Liver (tissue), 9 donors: ENCODE data around the gene SNRPA. TPM values are rescaled to one million over a fixed set of nuclear protein-coding genes. Genes with fewer than 3 reads are reported as not detected.

Experiments used
- DNase-seq: peaks from one replicate; pipeline ENCODE4 v3.0.0-alpha.2; 2017; ENCODE audit warnings: low spot score
- H3K27ac ChIP-seq, 2 donors: one replicate each; pipeline ENCODE4 v1.7.0; 2013; ENCODE audit warnings: inconsistent platforms in 2 of 2, low read length in 2 of 2, control low read depth in 1 of 2, low read depth in 1 of 2, mild to moderate bottlenecking in 1 of 2
- H3K27me3 ChIP-seq, 4 donors: one replicate each; pipeline versions ENCODE4 v1.6.1 to v1.7.0; 2013; ENCODE audit warnings: low read length in 3 of 4, inconsistent platforms in 1 of 4, mild to moderate bottlenecking in 1 of 4, moderate library complexity in 1 of 4; ENCODE audit not compliant: control insufficient read depth in 4 of 4, insufficient read depth in 4 of 4
- H3K36me3 ChIP-seq, 4 donors: one replicate each; pipeline versions ENCODE4 v1.6.1 to v1.7.0; 2013; ENCODE audit warnings: low read length in 3 of 4, mild to moderate bottlenecking in 3 of 4, low read depth in 1 of 4, moderate library complexity in 1 of 4; ENCODE audit not compliant: control insufficient read depth in 4 of 4, insufficient read depth in 3 of 4
- H3K4me1 ChIP-seq, 4 donors: one replicate each; pipeline versions ENCODE4 v1.6.1 to v1.7.0; 2013; ENCODE audit warnings: low read length in 3 of 4, mild to moderate bottlenecking in 3 of 4, moderate library complexity in 1 of 4; ENCODE audit not compliant: control insufficient read depth in 4 of 4, insufficient read depth in 4 of 4
- H3K4me3 ChIP-seq, 3 donors: one replicate each; pipeline versions ENCODE4 v1.6.1 to v1.7.0; 2013; ENCODE audit warnings: low read length in 3 of 3, control low read depth in 1 of 3, low read depth in 1 of 3, mild to moderate bottlenecking in 1 of 3
- H3K9ac ChIP-seq, 2 donors: one replicate each; pipeline ENCODE4 v1.7.0; 2013; ENCODE audit warnings: low read length in 2 of 2, mild to moderate bottlenecking in 2 of 2, moderate library complexity in 2 of 2, control low read depth in 1 of 2, low read depth in 1 of 2
- H3K9me3 ChIP-seq, 4 donors: one replicate each; pipeline versions ENCODE4 v1.6.1 to v1.7.0; 2013; ENCODE audit warnings: low read length in 3 of 4; ENCODE audit not compliant: control insufficient read depth in 4 of 4
- ATF3 ChIP-seq: IDR thresholded peaks from 2 replicates; pipeline ENCODE4 v1.6.1; 2016; ENCODE audit warnings: antibody characterized with exemption
- EGR1 ChIP-seq, 2 donors: IDR thresholded peaks; 2 replicates each; pipeline ENCODE4 v1.6.1; 2016 to 2018; ENCODE audit warnings: antibody characterized with exemption in 2 of 2, low read depth in 2 of 2
- GABPA ChIP-seq, 2 donors: IDR thresholded peaks in 1 of 2; conservative IDR thresholded peaks in 1 of 2; 2 replicates each; pipeline ENCODE4 v1.6.1; 2016; ENCODE audit warnings: antibody characterized with exemption in 2 of 2, mild to moderate bottlenecking in 1 of 2, moderate library complexity in 1 of 2
- HNF4A ChIP-seq, 2 donors: conservative IDR thresholded peaks; 2 replicates each; pipeline ENCODE4 v1.6.1; 2016; ENCODE audit warnings: antibody characterized with exemption in 2 of 2, mild to moderate bottlenecking in 2 of 2
- JUND ChIP-seq, 2 donors: IDR thresholded peaks; 2 replicates each; pipeline ENCODE4 v1.6.1; 2016; ENCODE audit warnings: antibody characterized with exemption in 2 of 2
- MAX ChIP-seq: IDR thresholded peaks from 2 replicates; pipeline ENCODE4 v1.6.1; 2016; ENCODE audit warnings: antibody characterized with exemption
- NR2F2 ChIP-seq: IDR thresholded peaks from 2 replicates; pipeline ENCODE4 v1.6.1; 2016; ENCODE audit warnings: antibody characterized with exemption
- RAD21 ChIP-seq, 2 donors: IDR thresholded peaks; 2 replicates each; pipeline ENCODE4 v1.6.1; 2016; ENCODE audit warnings: antibody characterized with exemption in 2 of 2, mild to moderate bottlenecking in 2 of 2
- RXRA ChIP-seq, 2 donors: IDR thresholded peaks; 2 replicates each; pipeline ENCODE4 v1.6.1; 2017 to 2018; ENCODE audit warnings: antibody characterized with exemption in 2 of 2, mild to moderate bottlenecking in 1 of 2
- SP1 ChIP-seq: IDR thresholded peaks from 2 replicates; pipeline ENCODE4 v1.6.1; 2018; ENCODE audit warnings: antibody characterized with exemption, mild to moderate bottlenecking
- TAF1 ChIP-seq: conservative IDR thresholded peaks from 2 replicates; pipeline ENCODE4 v1.6.1; 2016; ENCODE audit warnings: antibody characterized with exemption, mild to moderate bottlenecking
- ZBTB33 ChIP-seq: IDR thresholded peaks from 2 replicates; pipeline ENCODE4 v1.6.1; 2016; ENCODE audit warnings: antibody characterized with exemption
- WGBS: extraction: QIAGEN DNeasy Blood & Tissue Kit; methylation state at CpG from one replicate; pipeline ENCODE4 v1.1.7; 2013; 5-methylcytosine and 5-hydroxymethylcytosine counted together
- polyA plus RNA-seq, 2 donors: library from polyadenylated mRNA; stranded (reverse) in 1 of 2; unstranded in 1 of 2; fragments of 200-250 nt in 1 of 2; fragments of >200 nt in 1 of 2; fragmentation: Nextera tagmentation in 1 of 2; extraction: Ambion mirVana in 1 of 2; gene quantifications; one replicate each; pipeline versions ENCODE4 v1.2.1 to v1.2.3, GENCODE V29; 2013 to 2015
- total RNA-seq, 2 donors: library from RNA; depleted of rRNA; stranded (reverse); fragments of >200 nt; gene quantifications; one replicate each; pipeline ENCODE4 v1.2.3, GENCODE V29; 2014
- TF ChIP-seq, protein P1 (sequence below): IDR thresholded peaks from 2 replicates; pipeline ENCODE4 v1.6.1; 2016; ENCODE audit warnings: antibody characterized with exemption, mild to moderate bottlenecking
- TF ChIP-seq, protein P2 (sequence below): fragments of 150-350 bp; IDR thresholded peaks from 2 replicates; pipeline ENCODE4 v1.5.1; 2017; ENCODE audit warnings: improper control_type of control experiment, low read depth, low read length; ENCODE audit not compliant: missing input control
- donor health status: healthy.
- donor health status: healthy.
- donor health status: healthy.
- donor health status: healthy.
- donor health status: healthy.

The SNRPA gene
- total and polyA plus RNA-seq, 4 donors = 11.8 to 27.1 (median 17.0) TPM

DNA sequence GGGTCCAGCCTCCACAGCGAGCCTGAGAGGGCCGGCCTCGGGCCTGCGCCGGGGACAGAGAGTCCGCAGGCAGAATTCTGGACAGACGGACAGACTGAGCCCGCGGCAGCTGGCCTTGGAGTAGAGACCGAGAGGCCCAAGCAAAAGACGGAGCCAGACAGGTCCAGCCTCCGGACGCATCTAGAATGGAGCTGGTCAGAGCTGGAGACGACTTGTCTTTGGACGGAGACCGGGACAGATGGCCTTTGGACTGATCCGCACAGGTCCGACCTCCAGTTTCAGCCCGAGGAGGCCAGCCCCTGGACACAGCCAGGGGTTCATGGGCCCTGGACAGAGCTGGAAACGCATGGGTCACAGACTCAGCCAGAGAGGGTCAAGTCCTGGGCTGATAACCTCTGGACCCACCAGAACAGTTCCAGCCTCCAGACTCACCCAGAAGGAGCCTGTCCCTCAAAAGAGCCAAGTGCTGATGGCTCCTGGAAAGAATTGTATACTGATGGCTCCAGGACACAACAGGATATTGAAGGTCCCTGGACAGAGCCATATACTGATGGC is 33.6 kb upstream of the SNRPA start:
- TF ChIP-seq RAD21 (IDR thresholded peaks at IDR 0.05) = no peak
- TF ChIP-seq EGR1 (IDR thresholded peaks at IDR 0.05; ENCODE audit: low read depth in 2 of 2) = no peak
- TF ChIP-seq JUND (IDR thresholded peaks at IDR 0.05) = no peak
- TF ChIP-seq NR2F2 = peak; percentile 92
- TF ChIP-seq, protein P1, sequence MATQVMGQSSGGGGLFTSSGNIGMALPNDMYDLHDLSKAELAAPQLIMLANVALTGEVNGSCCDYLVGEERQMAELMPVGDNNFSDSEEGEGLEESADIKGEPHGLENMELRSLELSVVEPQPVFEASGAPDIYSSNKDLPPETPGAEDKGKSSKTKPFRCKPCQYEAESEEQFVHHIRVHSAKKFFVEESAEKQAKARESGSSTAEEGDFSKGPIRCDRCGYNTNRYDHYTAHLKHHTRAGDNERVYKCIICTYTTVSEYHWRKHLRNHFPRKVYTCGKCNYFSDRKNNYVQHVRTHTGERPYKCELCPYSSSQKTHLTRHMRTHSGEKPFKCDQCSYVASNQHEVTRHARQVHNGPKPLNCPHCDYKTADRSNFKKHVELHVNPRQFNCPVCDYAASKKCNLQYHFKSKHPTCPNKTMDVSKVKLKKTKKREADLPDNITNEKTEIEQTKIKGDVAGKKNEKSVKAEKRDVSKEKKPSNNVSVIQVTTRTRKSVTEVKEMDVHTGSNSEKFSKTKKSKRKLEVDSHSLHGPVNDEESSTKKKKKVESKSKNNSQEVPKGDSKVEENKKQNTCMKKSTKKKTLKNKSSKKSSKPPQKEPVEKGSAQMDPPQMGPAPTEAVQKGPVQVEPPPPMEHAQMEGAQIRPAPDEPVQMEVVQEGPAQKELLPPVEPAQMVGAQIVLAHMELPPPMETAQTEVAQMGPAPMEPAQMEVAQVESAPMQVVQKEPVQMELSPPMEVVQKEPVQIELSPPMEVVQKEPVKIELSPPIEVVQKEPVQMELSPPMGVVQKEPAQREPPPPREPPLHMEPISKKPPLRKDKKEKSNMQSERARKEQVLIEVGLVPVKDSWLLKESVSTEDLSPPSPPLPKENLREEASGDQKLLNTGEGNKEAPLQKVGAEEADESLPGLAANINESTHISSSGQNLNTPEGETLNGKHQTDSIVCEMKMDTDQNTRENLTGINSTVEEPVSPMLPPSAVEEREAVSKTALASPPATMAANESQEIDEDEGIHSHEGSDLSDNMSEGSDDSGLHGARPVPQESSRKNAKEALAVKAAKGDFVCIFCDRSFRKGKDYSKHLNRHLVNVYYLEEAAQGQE = no peak
- no peak for TF ChIP-seq TAF1
- peak; percentile 39 to 62 for TF ChIP-seq RXRA (IDR thresholded peaks at IDR 0.05)
- no peak for TF ChIP-seq SP1
- peak; percentile 62 to 81 for TF ChIP-seq HNF4A (conservative IDR thresholded peaks at IDR 0.05)
- peak; percentile 14 for TF ChIP-seq MAX
- TF ChIP-seq ZBTB33 = no peak
- no peak for TF ChIP-seq GABPA (IDR thresholded peaks at IDR 0.05 in 1 of 2, conservative IDR thresholded peaks at IDR 0.05 in 1 of 2)
- no peak for TF ChIP-seq ATF3
- TF ChIP-seq, protein P2, sequence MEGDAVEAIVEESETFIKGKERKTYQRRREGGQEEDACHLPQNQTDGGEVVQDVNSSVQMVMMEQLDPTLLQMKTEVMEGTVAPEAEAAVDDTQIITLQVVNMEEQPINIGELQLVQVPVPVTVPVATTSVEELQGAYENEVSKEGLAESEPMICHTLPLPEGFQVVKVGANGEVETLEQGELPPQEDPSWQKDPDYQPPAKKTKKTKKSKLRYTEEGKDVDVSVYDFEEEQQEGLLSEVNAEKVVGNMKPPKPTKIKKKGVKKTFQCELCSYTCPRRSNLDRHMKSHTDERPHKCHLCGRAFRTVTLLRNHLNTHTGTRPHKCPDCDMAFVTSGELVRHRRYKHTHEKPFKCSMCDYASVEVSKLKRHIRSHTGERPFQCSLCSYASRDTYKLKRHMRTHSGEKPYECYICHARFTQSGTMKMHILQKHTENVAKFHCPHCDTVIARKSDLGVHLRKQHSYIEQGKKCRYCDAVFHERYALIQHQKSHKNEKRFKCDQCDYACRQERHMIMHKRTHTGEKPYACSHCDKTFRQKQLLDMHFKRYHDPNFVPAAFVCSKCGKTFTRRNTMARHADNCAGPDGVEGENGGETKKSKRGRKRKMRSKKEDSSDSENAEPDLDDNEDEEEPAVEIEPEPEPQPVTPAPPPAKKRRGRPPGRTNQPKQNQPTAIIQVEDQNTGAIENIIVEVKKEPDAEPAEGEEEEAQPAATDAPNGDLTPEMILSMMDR = no peak
- H3K36me3 ChIP-seq = peaks cover 0 to 5% (median 0%) of the 10 kb centered on the region in 4 donors
- no peaks in the 10 kb centered on the region for H3K9me3 ChIP-seq
- H3K4me1 ChIP-seq = peaks cover 9 to 56% (median 39%) of the 10 kb centered on the region in 4 donors
- H3K27ac ChIP-seq = peak overlapping the region; percentile 95 to 97
- WGBS = under 1% methylated on average over 20 of the region's 20 CpGs
- peak; percentile 59 for DNase-seq
- H3K9ac ChIP-seq = peak overlapping the region; percentile 40 to 86
- peak overlapping the region; percentile 61 to 91 (median 78) for H3K4me3 ChIP-seq
- H3K27me3 ChIP-seq = no peaks in the 10 kb centered on the region
